MCF 10A (cell line): Measurements from ENCODE around the gene REG3G. TPM values are rescaled to one million over a fixed set of nuclear protein-coding genes. Genes with fewer than 3 reads are reported as not detected.

Experiments used
- BruUV-seq: library from RNA; stranded (reverse); fragments of 400-500 nt; replicated peaks from 2 replicates; lab custom pipeline; 2021; lab: Mats Ljungman, UMichigan
- CTCF ChIA-PET: fragments of 300-600 bp; sonication (Branson Sonifier 250); formaldehyde crosslinking; extraction: SDS; loops from one replicate; lab custom pipeline; 2021; ENCODE audit warnings: antibody characterized with exemption, inconsistent platforms; lab: Yijun Ruan, JAX
- POLR2A ChIA-PET: fragments of 300-600, 350-650 bp; sonication (Branson Sonifier 250); formaldehyde crosslinking; extraction: SDS; loops from one replicate; lab custom pipeline; 2020; ENCODE audit warnings: antibody characterized with exemption, inconsistent platforms; lab: Yijun Ruan, JAX
- DNase-seq: peaks from one replicate; pipeline ENCODE4 v3.0.0-alpha.2; 2018; ENCODE audit not compliant: unreplicated experiment
- H3K27ac Mint-ChIP-seq: one replicate; pipeline ENCODE4 v1.8.0; 2022; ENCODE audit warnings: mild to moderate bottlenecking, low read depth, mixed read lengths; ENCODE audit not compliant: unreplicated experiment
- H3K27me3 Mint-ChIP-seq: one replicate; pipeline ENCODE4 v1.8.0; 2022; ENCODE audit warnings: mixed read lengths; ENCODE audit not compliant: insufficient read depth, unreplicated experiment
- H3K36me3 Mint-ChIP-seq: one replicate; pipeline ENCODE4 v1.8.0; 2022; ENCODE audit warnings: mild to moderate bottlenecking, moderate library complexity, mixed read lengths; ENCODE audit not compliant: insufficient read depth, unreplicated experiment
- H3K4me1 Mint-ChIP-seq: one replicate; pipeline ENCODE4 v1.8.0; 2022; ENCODE audit warnings: mixed read lengths; ENCODE audit not compliant: insufficient read depth, unreplicated experiment
- H3K4me3 Mint-ChIP-seq: one replicate; pipeline ENCODE4 v1.8.0; 2022; ENCODE audit warnings: mild to moderate bottlenecking, moderate library complexity, mixed read lengths; ENCODE audit not compliant: unreplicated experiment
- H3K9me3 Mint-ChIP-seq: one replicate; pipeline ENCODE4 v1.8.0; 2022; ENCODE audit warnings: mixed read lengths; ENCODE audit not compliant: unreplicated experiment
- CTCF ChIP-seq: fragments of 200-600 bp; IDR thresholded peaks from one replicate; pipeline ENCODE4 v1.8.0; 2022; ENCODE audit warnings: antibody characterized with exemption, mild to moderate bottlenecking; ENCODE audit not compliant: unreplicated experiment
- intact Hi-C: fragments of 100-400 bp; cut with micrococcal nuclease; formaldehyde crosslinking; loops from 2 replicates; pipeline ENCODE4 v1.14.1; 2022
- total RNA-seq: library from RNA; stranded (reverse); gene quantifications from 2 replicates; pipeline ENCODE4 v1.2.3, GENCODE V29; 2022

The REG3G gene
- total RNA-seq, 1 experiment from 2014 or later: not detected

- no TSS peak for BruUV-seq
- Mint-ChIP-seq H3K27ac (no peak overlapping the region), H3K27me3 (no peaks in the 10 kb centered on the region), H3K9me3 (peaks cover 19% of the 10 kb centered on the region), H3K4me1 (no peaks in the 10 kb centered on the region), H3K36me3 (no peaks in the 10 kb centered on the region), H3K4me3 (no peak overlapping the region)
- POLR2A ChIA-PET: no interaction called here
- no peak for DNase-seq
- no peak for TF ChIP-seq CTCF
- CTCF ChIA-PET: no interaction called here
- intact Hi-C loops: no loop called here
Measured at GRCh38 chr2:79071078-79071477, 45.6 kb downstream of the REG3G start.

Other genes with a start within 250 kb of the REG3G start
- gene REG1B, start 62.3 kb downstream of the REG3G start, total RNA-seq: not detected in 2 replicates
- gene REG1A, start 94.8 kb downstream of the REG3G start, total RNA-seq: not detected in 2 replicates
- gene REG3A, start 134.1 kb downstream of the REG3G start, total RNA-seq: not detected in 2 replicates